ENCODE data around the gene ZNF827.

GRCh38 chr4:145873901-145874300 is 64.7 kb downstream of the ZNF827 start:
- TF ChIP-seq POLR2AphosphoS5 (IDR thresholded peaks at IDR 0.05) (no peak), CTCF (IDR thresholded peaks at IDR 0.05) (no peak), POLR2A (IDR thresholded peaks at IDR 0.05) (no peak)
